KMS-11 (cell line): ENCODE measurements around the gene ACKR3.

Source experiments
- H2AFZ ChIP-seq: fragments of 200-600 bp; sonication (generic); 2 replicates; pipeline ENCODE4 v1.6.1; 2016; ENCODE audit warnings: antibody characterized with exemption, mixed run types, low read depth
- H3K27ac ChIP-seq: fragments of 200-600 bp; sonication (generic); 2 replicates; pipeline ENCODE4 v1.6.1; 2016; ENCODE audit warnings: mild to moderate bottlenecking, mixed run types
- H3K27me3 ChIP-seq: fragments of 200-600 bp; sonication (generic); 2 replicates; pipeline ENCODE4 v1.6.1; 2017; ENCODE audit warnings: mild to moderate bottlenecking, low read depth, mixed run types, moderate library complexity; ENCODE audit not compliant: insufficient read depth
- H3K36me3 ChIP-seq: fragments of 200-600 bp; sonication (generic); 2 replicates; pipeline ENCODE4 v1.6.1; 2017; ENCODE audit warnings: mild to moderate bottlenecking, mixed run types; ENCODE audit not compliant: insufficient read depth
- H3K4me1 ChIP-seq: fragments of 200-600 bp; sonication (generic); 2 replicates; pipeline ENCODE4 v1.6.1; 2016; ENCODE audit warnings: mild to moderate bottlenecking, low read depth, mixed run types; ENCODE audit not compliant: poor library complexity, severe bottlenecking
- H3K4me2 ChIP-seq: fragments of 200-600 bp; sonication (generic); 2 replicates; pipeline ENCODE4 v1.7.0; 2016; ENCODE audit warnings: mild to moderate bottlenecking, mixed run types
- H3K4me3 ChIP-seq: fragments of 200-600 bp; sonication (generic); IDR thresholded peaks from 2 replicates; pipeline ENCODE4 v1.6.1; 2017; ENCODE audit warnings: low read depth, low read length, mixed read lengths; ENCODE audit not compliant: insufficient read depth
- H3K79me2 ChIP-seq: fragments of 200-600 bp; sonication (generic); 2 replicates; pipeline ENCODE4 v1.6.1; 2016; ENCODE audit warnings: low read depth, mixed run types; ENCODE audit not compliant: insufficient read depth
- H3K9ac ChIP-seq: fragments of 200-600 bp; sonication (generic); 2 replicates; pipeline ENCODE4 v1.6.1; 2016; ENCODE audit warnings: mild to moderate bottlenecking, mixed run types
- H4K20me1 ChIP-seq: fragments of 200-600 bp; sonication (generic); 2 replicates; pipeline ENCODE4 v1.6.1; 2016; ENCODE audit warnings: mild to moderate bottlenecking, mixed run types; ENCODE audit not compliant: insufficient read depth
- TF ChIP-seq, protein P1 (sequence below): fragments of 200-600 bp; sonication (generic); conservative IDR thresholded peaks from 2 replicates; pipeline ENCODE4 v1.6.1; 2017; ENCODE audit warnings: low read depth, mild to moderate bottlenecking, antibody characterized with exemption, low read length, moderate library complexity, mixed read lengths

Gene ACKR3

DNA sequence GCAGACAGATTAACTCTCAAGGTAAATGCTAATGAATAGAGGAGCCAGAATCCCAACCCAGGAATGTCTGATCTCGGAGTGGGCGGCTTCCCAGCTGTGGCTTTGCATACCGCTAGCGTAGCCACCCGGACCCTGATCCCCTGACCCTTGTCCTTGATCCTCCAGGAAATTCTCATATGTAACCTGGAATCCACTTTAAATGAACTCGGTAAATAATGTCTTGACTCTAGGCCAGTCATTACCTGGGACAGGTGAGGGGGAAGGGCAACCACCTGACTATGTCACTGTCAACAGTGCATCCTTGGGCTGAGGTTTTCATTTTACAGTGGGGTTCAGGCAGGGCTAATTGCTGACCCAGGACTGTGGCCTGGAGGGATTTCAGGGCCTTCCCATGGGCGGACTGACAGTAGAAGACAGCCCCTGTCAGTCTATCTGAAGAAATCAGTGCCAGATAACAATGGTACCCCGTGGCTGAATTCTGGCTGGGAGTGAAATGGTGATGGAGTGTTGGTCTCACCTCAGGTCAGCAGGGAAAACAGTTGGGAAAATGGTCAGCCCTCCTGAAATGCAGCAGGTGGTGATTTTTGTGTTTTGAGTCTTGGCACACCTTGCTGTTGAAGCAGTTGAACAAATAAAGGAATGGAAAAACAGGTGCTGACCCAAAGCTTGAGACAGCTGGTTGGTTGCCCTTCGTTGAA, 9.6 kb downstream of the ACKR3 start:
- no peaks in the 10 kb centered on the region for H3K79me2 ChIP-seq
- no peak overlapping the region for H3K4me2 ChIP-seq
- H3K4me1 ChIP-seq, result no peaks in the 10 kb centered on the region
- H3K4me3 ChIP-seq, result no peak overlapping the region
- H3K27ac ChIP-seq, result no peak overlapping the region
- H3K36me3 ChIP-seq, result no peaks in the 10 kb centered on the region
- H3K9ac ChIP-seq, result no peak overlapping the region
- TF ChIP-seq, protein P1, sequence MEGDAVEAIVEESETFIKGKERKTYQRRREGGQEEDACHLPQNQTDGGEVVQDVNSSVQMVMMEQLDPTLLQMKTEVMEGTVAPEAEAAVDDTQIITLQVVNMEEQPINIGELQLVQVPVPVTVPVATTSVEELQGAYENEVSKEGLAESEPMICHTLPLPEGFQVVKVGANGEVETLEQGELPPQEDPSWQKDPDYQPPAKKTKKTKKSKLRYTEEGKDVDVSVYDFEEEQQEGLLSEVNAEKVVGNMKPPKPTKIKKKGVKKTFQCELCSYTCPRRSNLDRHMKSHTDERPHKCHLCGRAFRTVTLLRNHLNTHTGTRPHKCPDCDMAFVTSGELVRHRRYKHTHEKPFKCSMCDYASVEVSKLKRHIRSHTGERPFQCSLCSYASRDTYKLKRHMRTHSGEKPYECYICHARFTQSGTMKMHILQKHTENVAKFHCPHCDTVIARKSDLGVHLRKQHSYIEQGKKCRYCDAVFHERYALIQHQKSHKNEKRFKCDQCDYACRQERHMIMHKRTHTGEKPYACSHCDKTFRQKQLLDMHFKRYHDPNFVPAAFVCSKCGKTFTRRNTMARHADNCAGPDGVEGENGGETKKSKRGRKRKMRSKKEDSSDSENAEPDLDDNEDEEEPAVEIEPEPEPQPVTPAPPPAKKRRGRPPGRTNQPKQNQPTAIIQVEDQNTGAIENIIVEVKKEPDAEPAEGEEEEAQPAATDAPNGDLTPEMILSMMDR, result no peak
- H2AFZ ChIP-seq, result no peak overlapping the region
- no peaks in the 10 kb centered on the region for H4K20me1 ChIP-seq
- H3K27me3 ChIP-seq, result no peaks in the 10 kb centered on the region

DNA sequence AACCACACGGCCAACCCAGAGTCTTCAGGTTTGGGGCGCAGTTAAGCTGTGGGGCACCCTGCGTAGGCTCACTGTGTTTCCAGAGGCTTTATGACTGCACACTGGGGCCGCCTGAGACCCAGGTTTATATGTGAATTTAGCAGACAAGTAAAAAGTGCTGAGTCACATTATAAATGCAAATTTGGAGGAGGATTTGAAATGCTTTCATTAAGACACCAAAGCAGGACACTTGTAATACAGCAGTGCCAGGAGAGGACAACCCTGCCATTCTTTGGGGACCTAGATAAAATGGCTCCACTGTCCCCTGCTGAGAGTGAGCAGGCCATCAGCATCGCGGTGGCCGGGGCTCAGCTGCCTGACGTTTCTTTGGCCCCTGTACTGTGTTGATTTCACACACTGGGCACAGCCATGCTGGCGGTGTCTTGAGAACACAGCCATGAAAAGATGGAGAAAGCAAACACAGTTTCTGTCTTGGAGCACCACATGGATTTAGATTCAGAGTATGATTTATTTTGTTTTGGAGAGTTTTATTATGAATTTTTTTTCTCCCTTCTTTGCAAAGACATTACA, 10.2 kb downstream of the ACKR3 start:
- H4K20me1 ChIP-seq, result no peaks in the 10 kb centered on the region
- H3K4me3 ChIP-seq, result no peak overlapping the region
- H2AFZ ChIP-seq, result no peak overlapping the region
- H3K36me3 ChIP-seq, result no peaks in the 10 kb centered on the region
- H3K4me2 ChIP-seq, result no peak overlapping the region
- TF ChIP-seq, protein P1, result no peak
- H3K27ac ChIP-seq, result no peak overlapping the region
- H3K9ac ChIP-seq, result no peak overlapping the region
- no peaks in the 10 kb centered on the region for H3K27me3 ChIP-seq
- no peaks in the 10 kb centered on the region for H3K4me1 ChIP-seq
- H3K79me2 ChIP-seq, result no peaks in the 10 kb centered on the region

DNA sequence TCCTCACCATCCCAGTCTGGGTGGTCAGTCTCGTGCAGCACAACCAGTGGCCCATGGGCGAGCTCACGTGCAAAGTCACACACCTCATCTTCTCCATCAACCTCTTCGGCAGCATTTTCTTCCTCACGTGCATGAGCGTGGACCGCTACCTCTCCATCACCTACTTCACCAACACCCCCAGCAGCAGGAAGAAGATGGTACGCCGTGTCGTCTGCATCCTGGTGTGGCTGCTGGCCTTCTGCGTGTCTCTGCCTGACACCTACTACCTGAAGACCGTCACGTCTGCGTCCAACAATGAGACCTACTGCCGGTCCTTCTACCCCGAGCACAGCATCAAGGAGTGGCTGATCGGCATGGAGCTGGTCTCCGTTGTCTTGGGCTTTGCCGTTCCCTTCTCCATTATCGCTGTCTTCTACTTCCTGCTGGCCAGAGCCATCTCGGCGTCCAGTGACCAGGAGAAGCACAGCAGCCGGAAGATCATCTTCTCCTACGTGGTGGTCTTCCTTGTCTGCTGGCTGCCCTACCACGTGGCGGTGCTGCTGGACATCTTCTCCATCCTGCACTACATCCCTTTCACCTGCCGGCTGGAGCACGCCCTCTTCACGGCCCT, 11.2 kb downstream of the ACKR3 start:
- H3K36me3 ChIP-seq, result no peaks in the 10 kb centered on the region
- H3K9ac ChIP-seq, result no peak overlapping the region
- no peaks in the 10 kb centered on the region for H3K79me2 ChIP-seq
- H3K4me3 ChIP-seq, result no peak overlapping the region
- H3K4me2 ChIP-seq, result no peak overlapping the region
- H3K4me1 ChIP-seq, result no peaks in the 10 kb centered on the region
- no peak overlapping the region for H3K27ac ChIP-seq
- H4K20me1 ChIP-seq, result no peaks in the 10 kb centered on the region
- H3K27me3 ChIP-seq, result no peaks in the 10 kb centered on the region
- no peak overlapping the region for H2AFZ ChIP-seq
- TF ChIP-seq, protein P1, result no peak

DNA sequence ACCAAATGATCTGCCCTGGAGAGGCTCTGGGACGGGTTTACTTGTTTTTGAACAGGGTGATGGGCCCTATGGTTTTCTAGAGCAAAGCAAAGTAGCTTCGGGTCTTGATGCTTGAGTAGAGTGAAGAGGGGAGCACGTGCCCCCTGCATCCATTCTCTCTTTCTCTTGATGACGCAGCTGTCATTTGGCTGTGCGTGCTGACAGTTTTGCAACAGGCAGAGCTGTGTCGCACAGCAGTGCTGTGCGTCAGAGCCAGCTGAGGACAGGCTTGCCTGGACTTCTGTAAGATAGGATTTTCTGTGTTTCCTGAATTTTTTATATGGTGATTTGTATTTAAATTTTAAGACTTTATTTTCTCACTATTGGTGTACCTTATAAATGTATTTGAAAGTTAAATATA, 11.9 kb downstream of the ACKR3 start:
- Histone ChIP-seq H2AFZ (no peak overlapping the region), H3K9ac (no peak overlapping the region), H3K4me1 (no peaks in the 10 kb centered on the region), H3K27me3 (no peaks in the 10 kb centered on the region), H3K27ac (no peak overlapping the region), H3K4me2 (no peak overlapping the region), H3K79me2 (no peaks in the 10 kb centered on the region), H4K20me1 (no peaks in the 10 kb centered on the region), H3K4me3 (no peak overlapping the region), H3K36me3 (no peaks in the 10 kb centered on the region)
- TF ChIP-seq, protein P1, result no peak
